ENCODE measurements around the gene RUBCN. TPM values are rescaled to one million over a fixed set of nuclear protein-coding genes. Genes with fewer than 3 reads are reported as not detected.

Gene RUBCN
- total and polyA plus RNA-seq, 2 of the 13 experiments (the other 11 are each of a cell fraction or from before 2014, with no cell fraction given) = 5.2 to 8.1 TPM

DNA sequence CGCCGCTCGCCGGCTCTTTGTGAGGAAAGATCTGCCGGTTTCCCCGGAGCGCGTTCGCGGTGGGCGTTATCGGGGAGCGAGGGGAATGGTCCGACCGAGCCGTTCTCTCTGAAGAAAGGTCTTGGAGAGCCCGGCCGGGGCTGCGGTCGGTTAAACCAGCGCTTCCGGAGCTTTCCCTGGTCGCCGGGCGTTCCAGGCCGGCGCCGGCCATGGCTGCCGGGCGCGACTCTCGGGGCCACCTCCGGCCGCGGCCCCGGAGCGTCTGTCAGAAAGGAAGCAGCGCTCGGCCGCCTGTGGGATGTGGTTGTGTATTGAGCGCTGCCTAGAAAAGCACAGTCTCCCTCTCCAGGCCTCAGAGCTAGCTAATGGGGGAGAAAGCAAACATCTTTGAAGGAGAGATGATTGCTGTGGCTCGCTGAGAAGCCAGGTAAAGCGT is 13.7 kb upstream of the RUBCN start (continued):
- TF ChIP-seq, protein P1, sequence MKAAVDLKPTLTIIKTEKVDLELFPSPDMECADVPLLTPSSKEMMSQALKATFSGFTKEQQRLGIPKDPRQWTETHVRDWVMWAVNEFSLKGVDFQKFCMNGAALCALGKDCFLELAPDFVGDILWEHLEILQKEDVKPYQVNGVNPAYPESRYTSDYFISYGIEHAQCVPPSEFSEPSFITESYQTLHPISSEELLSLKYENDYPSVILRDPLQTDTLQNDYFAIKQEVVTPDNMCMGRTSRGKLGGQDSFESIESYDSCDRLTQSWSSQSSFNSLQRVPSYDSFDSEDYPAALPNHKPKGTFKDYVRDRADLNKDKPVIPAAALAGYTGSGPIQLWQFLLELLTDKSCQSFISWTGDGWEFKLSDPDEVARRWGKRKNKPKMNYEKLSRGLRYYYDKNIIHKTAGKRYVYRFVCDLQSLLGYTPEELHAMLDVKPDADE (CRISPR knock-in tag; IDR thresholded peaks at IDR 0.05) = no peak
- TF ChIP-seq, protein P2, sequence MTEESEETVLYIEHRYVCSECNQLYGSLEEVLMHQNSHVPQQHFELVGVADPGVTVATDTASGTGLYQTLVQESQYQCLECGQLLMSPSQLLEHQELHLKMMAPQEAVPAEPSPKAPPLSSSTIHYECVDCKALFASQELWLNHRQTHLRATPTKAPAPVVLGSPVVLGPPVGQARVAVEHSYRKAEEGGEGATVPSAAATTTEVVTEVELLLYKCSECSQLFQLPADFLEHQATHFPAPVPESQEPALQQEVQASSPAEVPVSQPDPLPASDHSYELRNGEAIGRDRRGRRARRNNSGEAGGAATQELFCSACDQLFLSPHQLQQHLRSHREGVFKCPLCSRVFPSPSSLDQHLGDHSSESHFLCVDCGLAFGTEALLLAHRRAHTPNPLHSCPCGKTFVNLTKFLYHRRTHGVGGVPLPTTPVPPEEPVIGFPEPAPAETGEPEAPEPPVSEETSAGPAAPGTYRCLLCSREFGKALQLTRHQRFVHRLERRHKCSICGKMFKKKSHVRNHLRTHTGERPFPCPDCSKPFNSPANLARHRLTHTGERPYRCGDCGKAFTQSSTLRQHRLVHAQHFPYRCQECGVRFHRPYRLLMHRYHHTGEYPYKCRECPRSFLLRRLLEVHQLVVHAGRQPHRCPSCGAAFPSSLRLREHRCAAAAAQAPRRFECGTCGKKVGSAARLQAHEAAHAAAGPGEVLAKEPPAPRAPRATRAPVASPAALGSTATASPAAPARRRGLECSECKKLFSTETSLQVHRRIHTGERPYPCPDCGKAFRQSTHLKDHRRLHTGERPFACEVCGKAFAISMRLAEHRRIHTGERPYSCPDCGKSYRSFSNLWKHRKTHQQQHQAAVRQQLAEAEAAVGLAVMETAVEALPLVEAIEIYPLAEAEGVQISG (CRISPR knock-in tag; IDR thresholded peaks at IDR 0.05) = no peak
- peak; percentile 45; the same call in 1 of the 2 replicates for TF ChIP-seq SAP130 (CRISPR knock-in tag; IDR thresholded peaks at IDR 0.05; ENCODE audit: low read depth)
- TF ChIP-seq SRSF4 (IDR thresholded peaks at IDR 0.05; ENCODE audit: low read depth, low read length, poor library complexity, severe bottlenecking) = no peak
- TF ChIP-seq, protein P3, sequence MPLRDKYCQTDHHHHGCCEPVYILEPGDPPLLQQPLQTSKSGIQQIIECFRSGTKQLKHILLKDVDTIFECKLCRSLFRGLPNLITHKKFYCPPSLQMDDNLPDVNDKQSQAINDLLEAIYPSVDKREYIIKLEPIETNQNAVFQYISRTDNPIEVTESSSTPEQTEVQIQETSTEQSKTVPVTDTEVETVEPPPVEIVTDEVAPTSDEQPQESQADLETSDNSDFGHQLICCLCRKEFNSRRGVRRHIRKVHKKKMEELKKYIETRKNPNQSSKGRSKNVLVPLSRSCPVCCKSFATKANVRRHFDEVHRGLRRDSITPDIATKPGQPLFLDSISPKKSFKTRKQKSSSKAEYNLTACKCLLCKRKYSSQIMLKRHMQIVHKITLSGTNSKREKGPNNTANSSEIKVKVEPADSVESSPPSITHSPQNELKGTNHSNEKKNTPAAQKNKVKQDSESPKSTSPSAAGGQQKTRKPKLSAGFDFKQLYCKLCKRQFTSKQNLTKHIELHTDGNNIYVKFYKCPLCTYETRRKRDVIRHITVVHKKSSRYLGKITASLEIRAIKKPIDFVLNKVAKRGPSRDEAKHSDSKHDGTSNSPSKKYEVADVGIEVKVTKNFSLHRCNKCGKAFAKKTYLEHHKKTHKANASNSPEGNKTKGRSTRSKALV (CRISPR knock-in tag; IDR thresholded peaks at IDR 0.05) = 0 out of 2 replicates have a peak, but pooled peaks have one; percentile 12
- TF ChIP-seq, protein P4, sequence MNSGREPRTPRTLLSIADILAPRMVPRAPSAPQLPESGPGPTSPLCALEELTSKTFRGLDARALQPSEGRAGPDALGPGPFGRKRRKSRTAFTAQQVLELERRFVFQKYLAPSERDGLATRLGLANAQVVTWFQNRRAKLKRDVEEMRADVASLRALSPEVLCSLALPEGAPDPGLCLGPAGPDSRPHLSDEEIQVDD (CRISPR knock-in tag; IDR thresholded peaks at IDR 0.05; ENCODE audit: borderline replicate concordance) = no peak
- TF ChIP-seq SNAPC2 (CRISPR knock-in tag; IDR thresholded peaks at IDR 0.05) = no peak
- 0 out of 2 replicates have a peak, but pooled peaks have one; percentile 1 for TF ChIP-seq SOX5 (CRISPR knock-in tag; IDR thresholded peaks at IDR 0.05; ENCODE audit: borderline replicate concordance)
